ENCODE measurements around the gene TRAF4.

DNA sequence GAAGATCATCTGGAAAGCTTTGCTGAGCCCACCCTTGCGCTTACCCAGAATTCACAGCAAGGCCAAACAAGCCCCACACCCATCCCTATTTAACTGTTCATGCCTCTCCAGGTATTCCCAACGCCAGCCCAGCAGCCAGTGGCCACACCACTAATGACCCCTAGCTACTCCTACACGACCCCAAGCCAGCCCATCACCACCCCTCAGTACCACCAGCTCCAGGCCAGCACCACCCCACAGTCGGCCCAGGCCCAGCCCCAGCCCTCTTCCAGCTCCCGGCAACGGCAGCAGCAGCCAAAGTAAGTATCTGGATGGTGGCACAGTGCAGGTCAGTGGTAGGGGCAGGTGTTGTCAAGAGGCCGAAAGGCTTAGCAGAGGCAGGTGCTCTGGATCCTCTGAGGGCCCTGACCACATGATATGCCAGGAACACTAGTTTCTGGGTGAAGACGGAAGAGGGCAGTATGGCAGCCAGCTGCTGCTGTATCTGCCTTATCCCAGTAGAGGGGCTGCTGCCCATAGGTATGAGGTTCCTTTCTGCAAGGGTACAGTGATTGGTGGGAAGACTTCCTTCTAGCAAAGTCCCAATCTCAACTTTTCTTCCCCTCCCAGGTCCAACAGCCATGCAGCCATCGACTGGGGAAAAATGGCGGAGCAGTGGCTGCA lies 42.9 kb upstream of the TRAF4 start:
- TF ChIP-seq, protein P1, sequence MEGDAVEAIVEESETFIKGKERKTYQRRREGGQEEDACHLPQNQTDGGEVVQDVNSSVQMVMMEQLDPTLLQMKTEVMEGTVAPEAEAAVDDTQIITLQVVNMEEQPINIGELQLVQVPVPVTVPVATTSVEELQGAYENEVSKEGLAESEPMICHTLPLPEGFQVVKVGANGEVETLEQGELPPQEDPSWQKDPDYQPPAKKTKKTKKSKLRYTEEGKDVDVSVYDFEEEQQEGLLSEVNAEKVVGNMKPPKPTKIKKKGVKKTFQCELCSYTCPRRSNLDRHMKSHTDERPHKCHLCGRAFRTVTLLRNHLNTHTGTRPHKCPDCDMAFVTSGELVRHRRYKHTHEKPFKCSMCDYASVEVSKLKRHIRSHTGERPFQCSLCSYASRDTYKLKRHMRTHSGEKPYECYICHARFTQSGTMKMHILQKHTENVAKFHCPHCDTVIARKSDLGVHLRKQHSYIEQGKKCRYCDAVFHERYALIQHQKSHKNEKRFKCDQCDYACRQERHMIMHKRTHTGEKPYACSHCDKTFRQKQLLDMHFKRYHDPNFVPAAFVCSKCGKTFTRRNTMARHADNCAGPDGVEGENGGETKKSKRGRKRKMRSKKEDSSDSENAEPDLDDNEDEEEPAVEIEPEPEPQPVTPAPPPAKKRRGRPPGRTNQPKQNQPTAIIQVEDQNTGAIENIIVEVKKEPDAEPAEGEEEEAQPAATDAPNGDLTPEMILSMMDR (IDR thresholded peaks at IDR 0.05): no peak
- no peak for TF ChIP-seq EP300 (IDR thresholded peaks at IDR 0.05; ENCODE audit: low read depth)

All from transverse colon (tissue), 3 donors.